Measurements from ENCODE around the gene E4F1.

E4F1 gene

DNA sequence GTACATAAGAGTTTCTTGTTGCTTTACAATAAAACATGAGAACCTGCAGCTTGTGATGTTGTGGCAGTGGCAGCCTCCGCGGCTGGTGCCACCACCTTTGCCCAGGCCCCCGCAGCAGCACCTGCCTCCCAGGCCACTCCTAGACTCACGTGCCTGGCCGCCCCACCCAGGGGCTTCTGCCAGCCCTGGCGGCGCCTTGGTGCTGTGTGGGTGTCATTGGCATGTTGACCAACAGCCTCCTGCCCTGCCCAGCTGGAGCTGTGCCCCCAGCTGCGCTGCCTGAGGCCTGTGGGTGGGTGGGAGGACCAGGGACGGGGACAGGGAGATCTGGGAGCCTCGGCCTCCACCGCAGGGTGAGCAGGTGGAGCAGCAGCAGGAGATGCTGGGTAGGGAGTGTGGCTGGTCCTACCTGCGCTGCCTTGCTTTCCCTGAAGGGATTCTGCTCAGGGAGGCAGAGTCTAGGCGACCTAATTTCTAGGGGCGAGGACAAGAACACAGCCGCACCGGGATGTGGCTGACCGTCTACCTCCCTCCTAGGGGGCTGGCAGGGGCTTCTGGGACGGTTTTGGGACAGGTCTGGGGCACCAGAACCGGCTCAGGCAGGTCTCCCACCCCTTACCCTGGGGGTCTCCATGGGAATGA is 12.4 kb downstream of the E4F1 start:
- no peak overlapping the region for H2BK15ac ChIP-seq (ENCODE audit: low read depth, poor library complexity, severe bottlenecking)
- no peak overlapping the region for H4K91ac ChIP-seq (ENCODE audit: low read length)
- no peak overlapping the region for H3K14ac ChIP-seq (ENCODE audit: low read length in 2 of 2)
- H3K23ac ChIP-seq (ENCODE audit: low read length in 2 of 2) = no peak overlapping the region
- no peak overlapping the region for H3K18ac ChIP-seq (ENCODE audit: low read depth in 1 of 2, low read length in 2 of 2)
- H3K27ac ChIP-seq (ENCODE audit: low read length, poor library complexity, severe bottlenecking) = no peak overlapping the region
- H2BK120ac ChIP-seq (ENCODE audit: low read depth, low read length) = no peak overlapping the region
- no peak overlapping the region for H2AK5ac ChIP-seq (ENCODE audit: low read length, severe bottlenecking)
- peaks cover 10% of the 10 kb centered on the region for H3K79me1 ChIP-seq (replicated peaks; ENCODE audit: low read length, poor library complexity, severe bottlenecking)
- no peak overlapping the region for H3K4ac ChIP-seq (ENCODE audit: low read depth in 1 of 2, low read length in 2 of 2)
- H4K8ac ChIP-seq (ENCODE audit: low read length) = no peak overlapping the region
- no peak overlapping the region for H3K9ac ChIP-seq (ENCODE audit: low read length)
- 82% methylated on average over 19 of the region's 19 CpGs for WGBS
- H3K4me2 ChIP-seq (ENCODE audit: low read length, poor library complexity, severe bottlenecking) = no peak overlapping the region
- H3K27me3 ChIP-seq (ENCODE audit: control insufficient read depth in 1 of 2, insufficient read depth in 1 of 2, low read length in 2 of 2) = peaks cover 3 to 18% of the 10 kb centered on the region in 2 experiments
- H3K4me1 ChIP-seq (ENCODE audit: control insufficient read depth, insufficient read depth, low read depth, low read length) = peaks cover 23% of the 10 kb centered on the region
- H2BK12ac ChIP-seq (ENCODE audit: low read length in 2 of 2) = no peak overlapping the region
- peaks cover 53 to 88% of the 10 kb centered on the region in 2 experiments for H3K36me3 ChIP-seq (ENCODE audit: control insufficient read depth in 1 of 2, insufficient read depth in 2 of 2, low read depth in 1 of 2, low read length in 2 of 2)
- H2BK5ac ChIP-seq (ENCODE audit: low read depth, low read length, poor library complexity, severe bottlenecking) = no peak overlapping the region
- H2AFZ ChIP-seq (ENCODE audit: low read depth, low read length) = no peak overlapping the region
- H3K4me3 ChIP-seq (ENCODE audit: insufficient read depth in 1 of 2, low read depth in 1 of 2, low read length in 2 of 2) = no peak overlapping the region
- H3K9me3 ChIP-seq (ENCODE audit: control insufficient read depth, low read length) = no peaks in the 10 kb centered on the region
- no peak for DNase-seq

DNA sequence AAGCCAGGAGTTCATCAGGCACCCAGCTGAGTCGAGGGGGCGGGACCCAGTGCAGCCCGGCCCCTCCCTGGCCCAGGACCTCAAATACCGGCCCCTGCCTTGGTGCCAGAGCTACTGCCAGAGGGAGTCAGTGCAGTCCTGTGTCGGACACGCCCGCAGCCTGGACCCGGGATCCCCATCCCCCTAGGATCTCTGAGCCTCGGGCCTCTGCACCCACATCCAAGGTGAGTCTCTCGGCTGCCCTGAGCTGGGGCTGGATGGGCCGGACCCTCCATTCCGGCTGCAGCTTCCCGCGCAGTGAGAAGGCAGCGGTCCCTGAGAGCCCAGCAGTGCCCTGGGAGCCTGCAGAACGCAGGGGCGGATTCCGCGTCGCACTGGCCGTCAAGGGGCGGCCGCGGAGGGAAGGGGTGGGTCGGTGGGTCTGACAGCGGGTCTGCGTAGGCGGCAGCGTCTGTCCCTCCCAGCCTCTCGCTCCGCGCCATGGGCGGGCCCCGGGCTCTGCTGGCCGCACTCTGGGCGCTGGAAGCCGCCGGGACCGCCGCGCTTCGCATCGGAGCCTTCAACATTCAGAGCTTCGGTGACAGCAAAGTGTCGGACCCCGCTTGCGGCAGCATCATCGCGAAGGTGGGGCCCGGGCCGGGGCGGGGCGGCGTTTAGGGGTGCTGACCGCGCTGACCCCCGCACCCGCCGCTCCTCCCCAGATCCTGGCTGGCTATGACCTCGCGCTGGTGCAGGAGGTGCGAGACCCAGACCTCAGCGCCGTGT is 13.1 kb downstream of the E4F1 start, which contains the start of gene DNASE1L2:
TSS of gene DNASE1L2 (plus strand) at position 108 of the 765 bp plus-strand sequence. CDS start at position 481, 373 bp downstream.
- Histone ChIP-seq H2BK120ac (ENCODE audit: low read depth, low read length) (peak within 1 kb of the TSS; percentile 9), H3K14ac (ENCODE audit: low read length in 2 of 2) (peak within 1 kb of the TSS in 1 of 2 experiments; percentile 1), H2BK12ac (ENCODE audit: low read length in 2 of 2) (peak within 1 kb of the TSS in 1 of 2 experiments; percentile 11), H3K4ac (ENCODE audit: low read depth in 1 of 2, low read length in 2 of 2) (no peak within 1 kb of the TSS), H3K9me3 (ENCODE audit: control insufficient read depth, low read length) (no peaks in the 10 kb centered on the region), H3K4me2 (ENCODE audit: low read length, poor library complexity, severe bottlenecking) (peak within 1 kb of the TSS; percentile 37), H3K4me3 (ENCODE audit: insufficient read depth in 1 of 2, low read depth in 1 of 2, low read length in 2 of 2) (peak within 1 kb of the TSS; percentile 35 to 67), H2AFZ (ENCODE audit: low read depth, low read length) (no peak within 1 kb of the TSS), H2BK5ac (ENCODE audit: low read depth, low read length, poor library complexity, severe bottlenecking) (no peak within 1 kb of the TSS), H3K36me3 (ENCODE audit: control insufficient read depth in 1 of 2, insufficient read depth in 2 of 2, low read depth in 1 of 2, low read length in 2 of 2) (peaks cover 46 to 81% of the 10 kb centered on the region in 2 experiments), H4K91ac (ENCODE audit: low read length) (peak within 1 kb of the TSS; percentile 35), H4K8ac (ENCODE audit: low read length) (peak within 1 kb of the TSS; percentile 38), H3K18ac (ENCODE audit: low read depth in 1 of 2, low read length in 2 of 2) (no peak within 1 kb of the TSS), H3K9ac (ENCODE audit: low read length) (peak within 1 kb of the TSS; percentile 43), H3K27ac (ENCODE audit: low read length, poor library complexity, severe bottlenecking) (no peak within 1 kb of the TSS), H2AK5ac (ENCODE audit: low read length, severe bottlenecking) (no peak within 1 kb of the TSS), H2BK15ac (ENCODE audit: low read depth, poor library complexity, severe bottlenecking) (peak within 1 kb of the TSS; percentile 52), H3K27me3 (ENCODE audit: control insufficient read depth in 1 of 2, insufficient read depth in 1 of 2, low read length in 2 of 2) (peaks cover 3 to 18% of the 10 kb centered on the region in 2 experiments), H3K79me1 (replicated peaks; ENCODE audit: low read length, poor library complexity, severe bottlenecking) (peaks cover 10% of the 10 kb centered on the region), H3K4me1 (ENCODE audit: control insufficient read depth, insufficient read depth, low read depth, low read length) (peaks cover 20% of the 10 kb centered on the region), H3K23ac (ENCODE audit: low read length in 2 of 2) (peak within 1 kb of the TSS; percentile 30 to 40)
- WGBS = 9% methylated on average over 64 of the region's 64 CpGs
- peak; percentile 41 for DNase-seq

DNA sequence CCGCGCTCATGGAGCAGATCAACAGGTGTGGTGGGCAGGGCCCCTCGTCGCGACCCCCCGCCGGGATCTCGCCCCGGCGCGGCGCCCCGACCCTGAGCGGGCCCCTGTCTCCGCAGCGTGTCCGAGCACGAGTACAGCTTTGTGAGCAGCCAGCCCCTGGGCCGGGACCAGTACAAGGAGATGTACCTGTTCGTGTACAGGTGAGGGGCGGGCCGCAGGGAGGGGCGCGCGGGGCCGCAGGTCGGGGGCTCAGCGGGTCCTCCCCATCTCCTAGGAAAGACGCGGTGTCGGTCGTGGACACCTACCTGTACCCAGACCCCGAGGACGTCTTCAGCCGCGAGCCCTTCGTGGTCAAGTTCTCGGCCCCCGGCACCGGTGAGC is 13.7 kb downstream of the E4F1 start:
- Histone ChIP-seq H2BK5ac (ENCODE audit: low read depth, low read length, poor library complexity, severe bottlenecking) (no peak overlapping the region), H3K4me1 (ENCODE audit: control insufficient read depth, insufficient read depth, low read depth, low read length) (peaks cover 20% of the 10 kb centered on the region), H3K36me3 (ENCODE audit: control insufficient read depth in 1 of 2, insufficient read depth in 2 of 2, low read depth in 1 of 2, low read length in 2 of 2) (peaks cover 41 to 75% of the 10 kb centered on the region in 2 experiments), H3K27me3 (ENCODE audit: control insufficient read depth in 1 of 2, insufficient read depth in 1 of 2, low read length in 2 of 2) (peaks cover 3 to 18% of the 10 kb centered on the region in 2 experiments), H3K14ac (ENCODE audit: low read length in 2 of 2) (no peak overlapping the region), H2BK15ac (ENCODE audit: low read depth, poor library complexity, severe bottlenecking) (peak overlapping the region; percentile 52), H3K18ac (ENCODE audit: low read depth in 1 of 2, low read length in 2 of 2) (no peak overlapping the region), H3K4me2 (ENCODE audit: low read length, poor library complexity, severe bottlenecking) (peak overlapping the region; percentile 37), H4K91ac (ENCODE audit: low read length) (no peak overlapping the region), H4K8ac (ENCODE audit: low read length) (peak overlapping the region; percentile 38), H3K4ac (ENCODE audit: low read depth in 1 of 2, low read length in 2 of 2) (no peak overlapping the region), H3K9me3 (ENCODE audit: control insufficient read depth, low read length) (no peaks in the 10 kb centered on the region), H2AK5ac (ENCODE audit: low read length, severe bottlenecking) (no peak overlapping the region), H2BK12ac (ENCODE audit: low read length in 2 of 2) (no peak overlapping the region), H2BK120ac (ENCODE audit: low read depth, low read length) (peak overlapping the region; percentile 9), H3K4me3 (ENCODE audit: insufficient read depth in 1 of 2, low read depth in 1 of 2, low read length in 2 of 2) (peak overlapping the region; percentile 35 to 67), H3K9ac (ENCODE audit: low read length) (no peak overlapping the region), H3K79me1 (replicated peaks; ENCODE audit: low read length, poor library complexity, severe bottlenecking) (peaks cover 10% of the 10 kb centered on the region), H3K27ac (ENCODE audit: low read length, poor library complexity, severe bottlenecking) (no peak overlapping the region), H2AFZ (ENCODE audit: low read depth, low read length) (no peak overlapping the region), H3K23ac (ENCODE audit: low read length in 2 of 2) (peak overlapping the region in 1 of 2 experiments; percentile 40)
- no peak for DNase-seq
- WGBS = 10% methylated on average over 40 of the region's 40 CpGs

DNA sequence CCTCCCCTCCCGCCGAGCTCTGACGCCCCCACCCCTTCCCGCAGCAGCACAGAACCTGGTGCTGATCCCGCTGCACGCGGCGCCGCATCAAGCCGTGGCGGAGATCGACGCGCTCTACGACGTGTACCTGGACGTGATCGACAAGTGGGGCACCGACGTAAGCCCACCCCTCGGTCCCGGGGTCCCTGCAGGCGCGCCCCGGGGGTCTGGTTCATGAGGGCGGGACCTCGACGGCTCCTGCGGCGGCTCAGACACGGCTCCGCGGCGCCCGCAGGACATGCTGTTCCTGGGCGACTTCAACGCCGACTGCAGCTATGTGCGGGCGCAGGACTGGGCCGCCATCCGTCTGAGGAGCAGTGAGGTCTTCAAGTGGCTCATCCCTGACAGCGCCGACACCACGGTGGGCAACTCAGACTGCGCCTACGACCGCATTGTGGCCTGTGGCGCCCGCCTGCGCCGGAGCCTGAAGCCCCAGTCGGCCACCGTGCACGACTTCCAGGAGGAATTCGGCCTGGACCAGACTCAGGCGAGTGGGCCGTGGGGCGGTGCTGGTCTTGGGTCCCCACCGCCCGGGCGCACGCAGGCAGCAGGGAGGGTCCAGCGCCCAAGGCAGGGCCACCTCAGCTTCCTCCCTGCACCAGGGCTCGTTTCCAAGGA is 14.2 kb downstream of the E4F1 start:
- Histone ChIP-seq H4K8ac (ENCODE audit: low read length) (no peak overlapping the region), H2BK12ac (ENCODE audit: low read length in 2 of 2) (no peak overlapping the region), H2BK120ac (ENCODE audit: low read depth, low read length) (no peak overlapping the region)

More for the DNA sequence above, 14.2 kb downstream of the E4F1 start:
- Histone ChIP-seq H3K23ac (ENCODE audit: low read length in 2 of 2) (no peak overlapping the region), H3K4ac (ENCODE audit: low read depth in 1 of 2, low read length in 2 of 2) (no peak overlapping the region), H3K4me1 (ENCODE audit: control insufficient read depth, insufficient read depth, low read depth, low read length) (peaks cover 20% of the 10 kb centered on the region), H3K79me1 (replicated peaks; ENCODE audit: low read length, poor library complexity, severe bottlenecking) (peaks cover 10% of the 10 kb centered on the region), H4K91ac (ENCODE audit: low read length) (peak overlapping the region; percentile 6), H3K4me3 (ENCODE audit: insufficient read depth in 1 of 2, low read depth in 1 of 2, low read length in 2 of 2) (no peak overlapping the region), H2BK15ac (ENCODE audit: low read depth, poor library complexity, severe bottlenecking) (no peak overlapping the region), H3K18ac (ENCODE audit: low read depth in 1 of 2, low read length in 2 of 2) (peak overlapping the region in 1 of 2 experiments; percentile 11), H3K27ac (ENCODE audit: low read length, poor library complexity, severe bottlenecking) (no peak overlapping the region), H2AFZ (ENCODE audit: low read depth, low read length) (no peak overlapping the region), H2BK5ac (ENCODE audit: low read depth, low read length, poor library complexity, severe bottlenecking) (no peak overlapping the region), H3K9me3 (ENCODE audit: control insufficient read depth, low read length) (no peaks in the 10 kb centered on the region), H2AK5ac (ENCODE audit: low read length, severe bottlenecking) (no peak overlapping the region), H3K14ac (ENCODE audit: low read length in 2 of 2) (no peak overlapping the region), H3K27me3 (ENCODE audit: control insufficient read depth in 1 of 2, insufficient read depth in 1 of 2, low read length in 2 of 2) (peaks cover 3 to 18% of the 10 kb centered on the region in 2 experiments), H3K4me2 (ENCODE audit: low read length, poor library complexity, severe bottlenecking) (no peak overlapping the region), H3K36me3 (ENCODE audit: control insufficient read depth in 1 of 2, insufficient read depth in 2 of 2, low read depth in 1 of 2, low read length in 2 of 2) (peaks cover 42 to 72% of the 10 kb centered on the region in 2 experiments), H3K9ac (ENCODE audit: low read length) (no peak overlapping the region)
- DNase-seq = no peak
- 23% methylated on average over 65 of the region's 65 CpGs for WGBS
